Mesenchymal stem cell (in vitro differentiated cells and primary cell): ENCODE data around the gene LSM10.

Experiments
- DNase-seq: peaks from one replicate; pipeline ENCODE4 v3.0.0-alpha.2; 2013
- H2AFZ ChIP-seq: one replicate; pipeline ENCODE4 v1.6.1; 2013; ENCODE audit warnings: low read depth, mild to moderate bottlenecking, control low read depth, inconsistent platforms, low read length, moderate library complexity
- H2AK5ac ChIP-seq: 2 replicates; pipeline ENCODE4 v1.6.1; 2013; ENCODE audit warnings: low read length, moderate library complexity, mild to moderate bottlenecking, inconsistent platforms; ENCODE audit not compliant: severe bottlenecking
- H2BK120ac ChIP-seq: one replicate; pipeline ENCODE4 v1.6.1; 2013; ENCODE audit warnings: low read depth, mild to moderate bottlenecking, inconsistent platforms, low read length, moderate library complexity
- H2BK12ac ChIP-seq, 2 experiments: one replicate each; pipeline ENCODE4 v1.6.1; 2013; ENCODE audit warnings: inconsistent platforms in 2 of 2, low read length in 2 of 2, mild to moderate bottlenecking in 2 of 2, moderate library complexity in 2 of 2, control low read depth in 1 of 2
- H2BK15ac ChIP-seq: one replicate; pipeline ENCODE4 v1.6.1; 2013; ENCODE audit warnings: mild to moderate bottlenecking, low read depth, inconsistent platforms; ENCODE audit not compliant: poor library complexity, severe bottlenecking
- H2BK5ac ChIP-seq: 2 replicates; pipeline ENCODE4 v1.6.1; 2013; ENCODE audit warnings: low read depth, mild to moderate bottlenecking, low read length, control low read depth, inconsistent platforms; ENCODE audit not compliant: poor library complexity, severe bottlenecking
- H3K14ac ChIP-seq, 2 experiments: one replicate each; pipeline ENCODE4 v1.6.1; 2013; ENCODE audit warnings: inconsistent platforms in 2 of 2, low read length in 2 of 2, control low read depth in 1 of 2, mild to moderate bottlenecking in 1 of 2, moderate library complexity in 1 of 2
- H3K18ac ChIP-seq, 2 experiments: one replicate each; pipeline ENCODE4 v1.6.1; 2013; ENCODE audit warnings: inconsistent platforms in 2 of 2, low read length in 2 of 2, control low read depth in 1 of 2, low read depth in 1 of 2, mild to moderate bottlenecking in 1 of 2
- H3K23ac ChIP-seq, 2 experiments: one replicate each; pipeline ENCODE4 v1.6.1; 2013; ENCODE audit warnings: inconsistent platforms in 2 of 2, low read length in 2 of 2, mild to moderate bottlenecking in 2 of 2, moderate library complexity in 2 of 2, control low read depth in 1 of 2
- H3K27ac ChIP-seq: 2 replicates; pipeline ENCODE4 v1.5.1; 2013; ENCODE audit warnings: mild to moderate bottlenecking, moderate library complexity, low read length, control low read depth, inconsistent platforms; ENCODE audit not compliant: poor library complexity, severe bottlenecking
- H3K27me3 ChIP-seq, 2 experiments: 2 replicates each; pipeline versions ENCODE4 v1.6.1 to v1.7.0; 2013; ENCODE audit warnings: low read length in 2 of 2, mild to moderate bottlenecking in 2 of 2, moderate library complexity in 2 of 2, control low read depth in 1 of 2, inconsistent platforms in 1 of 2; ENCODE audit not compliant: control insufficient read depth in 1 of 2, insufficient read depth in 1 of 2
- H3K36me3 ChIP-seq, 2 experiments: 2 replicates each; pipeline versions ENCODE4 v1.6.1 to v1.7.0; 2013; ENCODE audit warnings: low read length in 2 of 2, control low read depth in 1 of 2, inconsistent platforms in 1 of 2, low read depth in 1 of 2, mild to moderate bottlenecking in 1 of 2; ENCODE audit not compliant: insufficient read depth in 2 of 2, control insufficient read depth in 1 of 2
- H3K4ac ChIP-seq, 2 experiments: one replicate each; pipeline ENCODE4 v1.6.1; 2013; ENCODE audit warnings: inconsistent platforms in 2 of 2, low read length in 2 of 2, mild to moderate bottlenecking in 2 of 2, moderate library complexity in 2 of 2, control low read depth in 1 of 2, low read depth in 1 of 2
- H3K4me1 ChIP-seq: 2 replicates; pipeline ENCODE4 v1.6.1; 2013; ENCODE audit warnings: low read depth, low read length, control low read depth; ENCODE audit not compliant: control insufficient read depth, insufficient read depth
- H3K4me2 ChIP-seq: 2 replicates; pipeline ENCODE4 v1.6.1; 2013; ENCODE audit warnings: low read length, mild to moderate bottlenecking, inconsistent platforms; ENCODE audit not compliant: poor library complexity, severe bottlenecking
- H3K4me3 ChIP-seq, 2 experiments: 2 replicates each; pipeline versions ENCODE4 v1.5.1 to v1.7.0; 2013; ENCODE audit warnings: low read length in 2 of 2, mild to moderate bottlenecking in 2 of 2, control low read depth in 1 of 2, low read depth in 1 of 2; ENCODE audit not compliant: insufficient read depth in 1 of 2
- H3K79me1 ChIP-seq: replicated peaks from 2 replicates; pipeline ENCODE4 v1.6.1; 2013; ENCODE audit warnings: mild to moderate bottlenecking, control low read depth, low read length, inconsistent platforms; ENCODE audit not compliant: poor library complexity, severe bottlenecking
- H3K9ac ChIP-seq: 2 replicates; pipeline ENCODE4 v1.7.0; 2013; ENCODE audit warnings: mild to moderate bottlenecking, low read length, moderate library complexity
- H3K9me3 ChIP-seq: 2 replicates; pipeline ENCODE4 v1.7.0; 2013; ENCODE audit warnings: mild to moderate bottlenecking, low read length; ENCODE audit not compliant: control insufficient read depth
- H4K8ac ChIP-seq: one replicate; pipeline ENCODE4 v1.6.1; 2013; ENCODE audit warnings: inconsistent platforms, mild to moderate bottlenecking, low read length, moderate library complexity
- H4K91ac ChIP-seq: one replicate; pipeline ENCODE4 v1.6.1; 2013; ENCODE audit warnings: mild to moderate bottlenecking, low read length, inconsistent platforms
- WGBS: methylation state at CpG from one replicate; pipeline ENCODE4 v1.1.7; 2013; ENCODE audit warnings: mixed read lengths; 5-methylcytosine and 5-hydroxymethylcytosine counted together

The LSM10 gene

GRCh38 chr1:36354486-36354885 lies 43.2 kb downstream of the LSM10 start:
- Histone ChIP-seq H3K27ac (no peak overlapping the region), H3K4me2 (no peak overlapping the region), H3K18ac (peak overlapping the region in 1 of 2 experiments; percentile 35), H2BK15ac (peak overlapping the region; percentile 45), H2BK12ac (no peak overlapping the region), H3K4ac (no peak overlapping the region), H4K91ac (no peak overlapping the region), H3K36me3 (peaks cover 64 to 77% of the 10 kb centered on the region in 2 experiments), H3K27me3 (no peaks in the 10 kb centered on the region), H2BK5ac (no peak overlapping the region), H2AK5ac (no peak overlapping the region), H3K9ac (no peak overlapping the region), H4K8ac (no peak overlapping the region), H3K14ac (no peak overlapping the region), H3K23ac (no peak overlapping the region), H3K9me3 (no peaks in the 10 kb centered on the region), H3K4me1 (peaks cover 42% of the 10 kb centered on the region), H3K4me3 (no peak overlapping the region), H2AFZ (no peak overlapping the region), H3K79me1 (peaks cover 26% of the 10 kb centered on the region), H2BK120ac (no peak overlapping the region)
- WGBS, result 87% methylated on average over 9 of the region's 11 CpGs
- DNase-seq, result no peak

- peak overlapping the region in 1 of 2 experiments; percentile 73 for H3K14ac ChIP-seq
Measured at GRCh38 chr1:36352910-36353878, 44.5 kb downstream of the LSM10 start.

DNA sequence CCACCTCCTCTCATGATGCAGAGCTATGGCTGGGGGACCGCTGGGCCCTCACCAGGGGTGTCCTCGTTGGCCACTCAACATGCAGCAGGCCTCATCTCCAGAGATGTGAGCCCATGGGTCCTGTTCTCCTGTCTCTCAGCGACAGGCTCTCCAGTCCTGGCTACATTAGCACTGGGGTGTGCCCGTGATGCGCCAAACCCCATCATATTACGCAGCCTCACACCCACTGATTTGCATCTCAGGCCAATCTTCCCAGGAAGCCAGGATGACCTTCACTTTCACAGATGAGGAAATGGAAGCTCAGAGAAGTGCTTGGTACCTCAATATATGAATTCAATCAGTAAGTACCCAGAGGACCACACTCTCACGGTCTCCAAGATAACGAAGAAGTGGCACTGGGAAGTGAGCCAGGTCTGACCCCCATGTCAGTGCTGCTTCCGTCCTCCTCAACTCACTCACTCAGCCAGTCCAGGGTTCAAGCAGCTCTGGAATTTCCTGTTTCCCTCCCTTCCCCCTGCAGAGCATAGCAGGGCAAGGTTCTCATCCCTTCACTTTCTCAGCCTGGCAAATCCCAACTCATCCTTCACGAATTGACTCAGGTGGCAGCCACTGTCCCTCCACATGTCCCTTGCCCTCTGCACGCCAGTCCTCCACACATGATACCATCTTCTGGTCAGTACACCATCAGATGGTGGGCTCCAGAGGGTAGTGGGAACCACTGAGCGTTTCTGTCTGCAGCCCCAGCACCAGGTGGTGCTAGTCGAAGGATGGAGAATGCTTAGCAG lies 45.4 kb downstream of the LSM10 start:
- Histone ChIP-seq H3K18ac (peak overlapping the region; percentile 79 to 86), H2BK5ac (peak overlapping the region; percentile 2), H3K9ac (peak overlapping the region; percentile 80), H3K9me3 (no peaks in the 10 kb centered on the region), H3K4me1 (peaks cover 52% of the 10 kb centered on the region), H3K36me3 (peaks cover 57 to 77% of the 10 kb centered on the region in 2 experiments), H4K91ac (peak overlapping the region; percentile 93), H3K4me2 (no peak overlapping the region), H3K27me3 (no peaks in the 10 kb centered on the region), H2AK5ac (peak overlapping the region; percentile 27), H4K8ac (peak overlapping the region; percentile 84), H3K14ac (peak overlapping the region in 1 of 2 experiments; percentile 28), H2BK12ac (peak overlapping the region; percentile 34 to 54), H2BK120ac (peak overlapping the region; percentile 93), H3K79me1 (peaks cover 25% of the 10 kb centered on the region), H3K4ac (peak overlapping the region; percentile 52 to 61), H3K23ac (peak overlapping the region in 1 of 2 experiments; percentile 57), H3K27ac (peak overlapping the region; percentile 96), H2BK15ac (peak overlapping the region; percentile 76), H3K4me3 (peak overlapping the region in 1 of 2 experiments; percentile 1), H2AFZ (no peak overlapping the region)
- peak; percentile 47 for DNase-seq
- 56% methylated on average over 13 of the region's 13 CpGs for WGBS

More at GRCh38 chr1:36352910-36353878, 44.5 kb downstream of the LSM10 start:
- Histone ChIP-seq H4K8ac (peak overlapping the region; percentile 49), H3K9ac (peak overlapping the region; percentile 80), H2BK5ac (no peak overlapping the region), H3K27me3 (no peaks in the 10 kb centered on the region), H4K91ac (peak overlapping the region; percentile 93), H3K27ac (peak overlapping the region; percentile 96), H2BK120ac (peak overlapping the region; percentile 51), H2AFZ (no peak overlapping the region), H2AK5ac (peak overlapping the region; percentile 58), H2BK12ac (peak overlapping the region; percentile 81 to 85), H3K4me1 (peaks cover 52% of the 10 kb centered on the region), H3K18ac (peak overlapping the region; percentile 9 to 86), H3K36me3 (peaks cover 59 to 76% of the 10 kb centered on the region in 2 experiments), H3K9me3 (no peaks in the 10 kb centered on the region), H3K79me1 (peaks cover 25% of the 10 kb centered on the region), H3K4me3 (peak overlapping the region in 1 of 2 experiments; percentile 12), H3K23ac (peak overlapping the region in 1 of 2 experiments; percentile 57), H3K4ac (peak overlapping the region; percentile 7 to 52), H3K4me2 (no peak overlapping the region), H2BK15ac (peak overlapping the region; percentile 52)
- peak; percentile 83 for DNase-seq
- 60% methylated on average over 15 of the region's 15 CpGs for WGBS
